ENCODE measurements around the gene RSPH10B2.
"Not testable (repeated sequence)": the region's sequence is repeated elsewhere in the genome, so short reads cannot be mapped to it uniquely, and the experiment has no call there.

RSPH10B2 gene

GRCh38 chr7:6750173-6750572 lies 3.7 kb upstream of the RSPH10B2 start:
- not testable (repeated sequence) for H3K4me3 ChIP-seq (ENCODE audit: low read length); DNase-seq (ENCODE audit: low read depth, low spot score)

- not testable (repeated sequence) for H3K4me3 ChIP-seq (ENCODE audit: low read length); DNase-seq (ENCODE audit: low read depth, low spot score)
Observed at GRCh38 chr7:6761186-6761585, 7.3 kb downstream of the RSPH10B2 start.

- H3K4me3 ChIP-seq (ENCODE audit: low read length); DNase-seq (ENCODE audit: low read depth, low spot score): not testable (repeated sequence)
Observed at GRCh38 chr7:6781581-6781980, 27.7 kb downstream of the RSPH10B2 start.

- DNase-seq (ENCODE audit: low read depth, low spot score); H3K4me3 ChIP-seq (ENCODE audit: low read length): not testable (repeated sequence)
Observed at GRCh38 chr7:6789353-6789752, 35.5 kb downstream of the RSPH10B2 start.

- DNase-seq (ENCODE audit: low read depth, low spot score); H3K4me3 ChIP-seq (ENCODE audit: low read length): not testable (repeated sequence)
Observed at GRCh38 chr7:6792113-6792872, 38.4 kb downstream of the RSPH10B2 start.

- H3K4me3 ChIP-seq (ENCODE audit: low read length); DNase-seq (ENCODE audit: low read depth, low spot score): not testable (repeated sequence)
Observed at GRCh38 chr7:6794276-6794675, 40.4 kb downstream of the RSPH10B2 start.

GRCh38 chr7:6797218-6797617 lies 43.3 kb downstream of the RSPH10B2 start:
- not testable (repeated sequence) for DNase-seq (ENCODE audit: low read depth, low spot score); H3K4me3 ChIP-seq (ENCODE audit: low read length)

- not testable (repeated sequence) for DNase-seq (ENCODE audit: low read depth, low spot score); H3K4me3 ChIP-seq (ENCODE audit: low read length)
Observed at GRCh38 chr7:6798047-6798446, 44.1 kb downstream of the RSPH10B2 start.

- not testable (repeated sequence) for H3K4me3 ChIP-seq (ENCODE audit: low read length); DNase-seq (ENCODE audit: low read depth, low spot score)
Observed at GRCh38 chr7:6799887-6800286, 46.0 kb downstream of the RSPH10B2 start.

- not testable (repeated sequence) for H3K4me3 ChIP-seq (ENCODE audit: low read length); DNase-seq (ENCODE audit: low read depth, low spot score)
Observed at GRCh38 chr7:6800331-6800730, 46.4 kb downstream of the RSPH10B2 start.

- not testable (repeated sequence) for H3K4me3 ChIP-seq (ENCODE audit: low read length); DNase-seq (ENCODE audit: low read depth, low spot score)
Observed at GRCh38 chr7:6807393-6807918, 53.6 kb downstream of the RSPH10B2 start.

- not testable (repeated sequence) for DNase-seq (ENCODE audit: low read depth, low spot score); H3K4me3 ChIP-seq (ENCODE audit: low read length)
Observed at GRCh38 chr7:6807959-6808358, 54.1 kb downstream of the RSPH10B2 start.

- not testable (repeated sequence) for DNase-seq (ENCODE audit: low read depth, low spot score); H3K4me3 ChIP-seq (ENCODE audit: low read length)
Observed at GRCh38 chr7:6813011-6813410, 59.1 kb downstream of the RSPH10B2 start.

GRCh38 chr7:6815470-6815869 lies 61.6 kb downstream of the RSPH10B2 start:
- H3K4me3 ChIP-seq (ENCODE audit: low read length); DNase-seq (ENCODE audit: low read depth, low spot score): not testable (repeated sequence)

- H3K4me3 ChIP-seq (ENCODE audit: low read length); DNase-seq (ENCODE audit: low read depth, low spot score): not testable (repeated sequence)
Observed at GRCh38 chr7:6821622-6822021, 67.7 kb downstream of the RSPH10B2 start.

GRCh38 chr7:6825236-6826125 lies 71.6 kb downstream of the RSPH10B2 start:
- H3K4me3 ChIP-seq (ENCODE audit: low read length) = peak overlapping the region; percentile 49
- DNase-seq (ENCODE audit: low read depth, low spot score) = not testable (repeated sequence)

- peak within 1 kb of the TSS; percentile 57 for H3K4me3 ChIP-seq (ENCODE audit: low read length)
- DNase-seq (ENCODE audit: low read depth, low spot score) = peak; percentile 66
Observed at GRCh38 chr7:6826151-6826550, 72.2 kb downstream of the RSPH10B2 start, which contains the start of gene CCZ1B. CCZ1B (minus strand) TSS chr7:6826275; CDS start chr7:6826197, 78 bp downstream.

GRCh38 chr7:6827180-6827579 lies 73.3 kb downstream of the RSPH10B2 start:
- not testable (repeated sequence) for DNase-seq (ENCODE audit: low read depth, low spot score); H3K4me3 ChIP-seq (ENCODE audit: low read length)

- not testable (repeated sequence) for H3K4me3 ChIP-seq (ENCODE audit: low read length); DNase-seq (ENCODE audit: low read depth, low spot score)
Observed at GRCh38 chr7:6829616-6830015, 75.7 kb downstream of the RSPH10B2 start.
